IMR-90 (cell line): ENCODE data around the gene EFHC1.

ENCODE experiments used
- BHLHE40 ChIP-seq: fragments of 150-350 bp; IDR thresholded peaks from 2 replicates; pipeline ENCODE4 v1.6.1; 2016; ENCODE audit warnings: mild to moderate bottlenecking, low read depth, low read length
- CEBPB ChIP-seq: IDR thresholded peaks from 2 replicates; pipeline ENCODE4 v1.6.1; 2012; ENCODE audit warnings: low read depth, low read length, improper control_type of control experiment
- POLR2A ChIP-seq: IDR thresholded peaks from 2 replicates; pipeline ENCODE4 v1.6.1; 2012; ENCODE audit warnings: mild to moderate bottlenecking, low read depth, low read length
- RAD21 ChIP-seq: IDR thresholded peaks from 2 replicates; pipeline ENCODE4 v1.6.1; 2012; ENCODE audit warnings: low read length, improper control_type of control experiment
- RCOR1 ChIP-seq: IDR thresholded peaks from 2 replicates; pipeline ENCODE4 v1.6.1; 2012; ENCODE audit warnings: mild to moderate bottlenecking, low read length, improper control_type of control experiment; ENCODE audit not compliant: insufficient replicate concordance
- RFX5 ChIP-seq: IDR thresholded peaks from 2 replicates; pipeline ENCODE4 v1.8.0; 2012; ENCODE audit warnings: low read depth, mild to moderate bottlenecking, low read length, moderate library complexity
- SMC3 ChIP-seq: fragments of 150-350 bp; IDR thresholded peaks from 2 replicates; pipeline ENCODE4 v1.6.1; 2016; ENCODE audit warnings: low read depth, mild to moderate bottlenecking, antibody characterized with exemption, low read length, moderate library complexity
- TF ChIP-seq, protein P1 (sequence below): conservative IDR thresholded peaks from 2 replicates; pipeline ENCODE4 v1.5.1; 2012; ENCODE audit warnings: mild to moderate bottlenecking, low read depth, low read length, improper control_type of control experiment

GRCh38 chr6:52389626-52390360, 30.3 kb upstream of the EFHC1 start:
- TF ChIP-seq SMC3 (no peak), POLR2A (no peak), BHLHE40 (no peak), RAD21 (no peak), RCOR1 (no peak), CEBPB (no peak), RFX5 (no peak)
- TF ChIP-seq, protein P1, sequence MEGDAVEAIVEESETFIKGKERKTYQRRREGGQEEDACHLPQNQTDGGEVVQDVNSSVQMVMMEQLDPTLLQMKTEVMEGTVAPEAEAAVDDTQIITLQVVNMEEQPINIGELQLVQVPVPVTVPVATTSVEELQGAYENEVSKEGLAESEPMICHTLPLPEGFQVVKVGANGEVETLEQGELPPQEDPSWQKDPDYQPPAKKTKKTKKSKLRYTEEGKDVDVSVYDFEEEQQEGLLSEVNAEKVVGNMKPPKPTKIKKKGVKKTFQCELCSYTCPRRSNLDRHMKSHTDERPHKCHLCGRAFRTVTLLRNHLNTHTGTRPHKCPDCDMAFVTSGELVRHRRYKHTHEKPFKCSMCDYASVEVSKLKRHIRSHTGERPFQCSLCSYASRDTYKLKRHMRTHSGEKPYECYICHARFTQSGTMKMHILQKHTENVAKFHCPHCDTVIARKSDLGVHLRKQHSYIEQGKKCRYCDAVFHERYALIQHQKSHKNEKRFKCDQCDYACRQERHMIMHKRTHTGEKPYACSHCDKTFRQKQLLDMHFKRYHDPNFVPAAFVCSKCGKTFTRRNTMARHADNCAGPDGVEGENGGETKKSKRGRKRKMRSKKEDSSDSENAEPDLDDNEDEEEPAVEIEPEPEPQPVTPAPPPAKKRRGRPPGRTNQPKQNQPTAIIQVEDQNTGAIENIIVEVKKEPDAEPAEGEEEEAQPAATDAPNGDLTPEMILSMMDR, result no peak
